ENCODE data around the gene GPR161.
A peak's percentile ranks its signal among the peaks of the same experiment; 100 is the strongest.
"Not testable (repeated sequence)": the region's sequence is repeated elsewhere in the genome, so short reads cannot be mapped to it uniquely, and the experiment has no call there.

Gene GPR161

DNA sequence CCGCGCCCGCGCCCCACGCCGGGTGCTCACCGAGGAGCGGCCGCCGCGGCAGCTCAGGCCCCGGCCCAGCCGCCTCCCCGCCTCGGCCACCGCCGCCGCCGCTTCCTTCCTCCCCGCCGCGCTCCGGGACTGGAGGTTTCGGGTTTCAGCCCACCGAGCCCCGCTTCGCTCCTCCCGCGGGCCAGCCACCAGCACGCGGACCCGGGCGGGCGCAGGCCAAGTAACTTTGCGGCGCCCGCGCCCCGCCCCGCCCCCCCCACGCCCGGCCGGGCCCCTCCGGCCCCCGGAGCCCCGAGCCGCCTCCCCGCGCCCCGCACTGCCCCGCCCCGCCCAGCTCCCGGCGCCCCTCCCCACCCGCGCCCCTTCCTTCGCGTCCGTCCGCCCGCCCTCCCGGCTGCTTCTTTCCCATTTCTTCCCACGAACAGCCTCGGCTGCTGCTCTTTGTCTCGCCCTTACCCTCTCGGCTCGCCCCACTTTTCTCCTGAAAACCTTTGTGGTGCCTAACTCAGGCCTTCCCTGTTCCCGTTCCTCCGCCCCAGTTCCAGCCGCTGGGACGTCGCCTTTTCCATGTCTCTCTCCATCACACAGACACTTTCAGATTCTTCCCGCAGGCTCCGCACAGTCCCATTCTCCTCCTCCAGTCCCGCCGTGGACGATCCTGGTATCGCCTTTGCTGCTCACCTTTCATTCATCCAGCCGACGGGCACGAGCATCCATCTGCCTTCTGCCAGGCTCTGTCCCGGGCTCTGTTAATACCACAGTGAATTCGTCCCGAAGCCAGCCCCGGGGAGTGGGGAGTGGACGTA, at the start of gene GPR161:
Gene GPR161 (minus strand): TSS at position 222 of the 806 bp plus-strand sequence. CDS start 32,080 bp downstream, outside the sequence.
- POLR2A ChIA-PET, result interaction anchor here (1.0 to 1.6 kb wide), 2 partner anchors 9 to 15 kb away, joined by 3 to 4 read pairs; no protein-coding TSS in a partner anchor
- TF ChIP-seq L3MBTL2 (conservative IDR thresholded peaks at IDR 0.05) (peak; percentile 72), ZNF384 (IDR thresholded peaks at IDR 0.05) (no peak), CTBP1 (IDR thresholded peaks at IDR 0.05; ENCODE audit: borderline replicate concordance) (peak; percentile 47; the same call in 1 of the 2 replicates)
- CTCF ChIA-PET, result interaction anchor here (2.8 kb wide), 1 partner anchor 8 kb away, joined by 12 read pairs; no protein-coding TSS in a partner anchor
- DNase-seq (ENCODE audit: extremely low spot score), result peak; percentile 63

- POLR2A ChIA-PET; DNase-seq (ENCODE audit: extremely low spot score): not testable (repeated sequence)
- CTCF ChIA-PET, result interaction anchor here (1.1 kb wide), 1 partner anchor 45 kb away, joined by 3 read pairs; the partner anchor contains the start of gene SFT2D2
- TF ChIP-seq ELF4 (IDR thresholded peaks at IDR 0.05), result peak; percentile 89
These were observed 44.5 kb upstream of the GPR161 start for GRCh38 chr1:168181063-168181720.

GRCh38 chr1:168180148-168180524, 43.4 kb upstream of the GPR161 start:
- POLR2A ChIA-PET, result no interaction called here
- DNase-seq (ENCODE audit: extremely low spot score), result no peak
- TF ChIP-seq NFRKB (IDR thresholded peaks at IDR 0.05) (no peak), FOXA1 (IDR thresholded peaks at IDR 0.05) (no peak), FOXK2 (IDR thresholded peaks at IDR 0.05) (no peak), ZNF384 (IDR thresholded peaks at IDR 0.05) (no peak), CTBP1 (IDR thresholded peaks at IDR 0.05; ENCODE audit: borderline replicate concordance) (no peak), FOXM1 (IDR thresholded peaks at IDR 0.05; ENCODE audit: borderline replicate concordance) (no peak), SP1 (IDR thresholded peaks at IDR 0.05) (no peak), SUZ12 (IDR thresholded peaks at IDR 0.05) (no peak), L3MBTL2 (conservative IDR thresholded peaks at IDR 0.05) (no peak), TARDBP (IDR thresholded peaks at IDR 0.05) (no peak), HDGF (IDR thresholded peaks at IDR 0.05; ENCODE audit: borderline replicate concordance) (no peak), PKNOX1 (IDR thresholded peaks at IDR 0.05) (no peak), LEF1 (IDR thresholded peaks at IDR 0.05; ENCODE audit: borderline replicate concordance) (no peak), ARNT (IDR thresholded peaks at IDR 0.05) (no peak), ELF4 (IDR thresholded peaks at IDR 0.05) (no peak), BHLHE40 (IDR thresholded peaks at IDR 0.05; ENCODE audit: borderline replicate concordance) (no peak)
- CTCF ChIA-PET, result interaction anchor here (0.9 to 1.1 kb wide), 3 partner anchors 10 to 46 kb away, joined by 3 read pairs; partner anchors contain the start of gene SFT2D2

DNA sequence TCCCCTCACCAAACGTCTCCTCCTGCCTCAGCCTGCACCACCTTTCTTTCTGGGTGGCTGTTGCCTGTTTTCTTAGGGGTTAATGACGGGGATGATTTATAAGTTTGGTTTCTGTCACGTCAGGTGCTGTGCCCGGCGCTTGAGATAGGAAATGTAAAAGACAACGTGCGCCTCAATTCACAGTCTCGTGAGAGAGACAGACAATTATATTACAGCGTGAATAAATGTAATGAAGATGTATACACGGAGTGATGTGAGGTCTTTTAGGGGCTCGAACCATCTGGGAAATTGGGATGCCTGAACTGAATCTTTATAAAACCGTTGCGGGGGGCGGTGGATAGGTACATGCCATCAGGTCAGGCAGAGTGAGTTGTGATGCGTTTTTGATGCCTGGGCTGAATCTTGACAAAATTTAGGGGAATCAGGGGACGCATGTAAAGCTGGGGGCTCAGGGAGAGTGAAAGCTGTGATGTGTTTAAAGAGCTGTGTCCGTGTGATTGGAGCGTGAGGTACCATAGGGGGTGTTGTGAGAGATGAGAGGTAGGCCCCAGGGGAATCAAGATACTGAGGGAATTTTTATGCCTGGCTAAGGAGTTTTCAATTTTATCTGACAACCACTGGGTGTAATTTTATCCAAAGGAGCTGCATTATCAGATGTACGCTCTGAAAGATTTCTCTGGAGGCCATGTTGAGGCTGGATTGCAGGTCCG, 42.9 kb upstream of the GPR161 start:
- CTCF ChIA-PET, result interaction anchor here (0.9 to 1.6 kb wide), 3 partner anchors 8 to 11 kb away, joined by 3 to 6 read pairs (median 3); no protein-coding TSS in a partner anchor
- peak; percentile 26 for DNase-seq (ENCODE audit: extremely low spot score)
- POLR2A ChIA-PET, result no interaction called here
- TF ChIP-seq PKNOX1 (IDR thresholded peaks at IDR 0.05) (peak; percentile 35), ARNT (IDR thresholded peaks at IDR 0.05) (no peak), FOXK2 (IDR thresholded peaks at IDR 0.05) (no peak), LEF1 (IDR thresholded peaks at IDR 0.05; ENCODE audit: borderline replicate concordance) (no peak), FOXA1 (IDR thresholded peaks at IDR 0.05) (no peak), HDGF (IDR thresholded peaks at IDR 0.05; ENCODE audit: borderline replicate concordance) (no peak), ZNF384 (IDR thresholded peaks at IDR 0.05) (no peak)

DNA sequence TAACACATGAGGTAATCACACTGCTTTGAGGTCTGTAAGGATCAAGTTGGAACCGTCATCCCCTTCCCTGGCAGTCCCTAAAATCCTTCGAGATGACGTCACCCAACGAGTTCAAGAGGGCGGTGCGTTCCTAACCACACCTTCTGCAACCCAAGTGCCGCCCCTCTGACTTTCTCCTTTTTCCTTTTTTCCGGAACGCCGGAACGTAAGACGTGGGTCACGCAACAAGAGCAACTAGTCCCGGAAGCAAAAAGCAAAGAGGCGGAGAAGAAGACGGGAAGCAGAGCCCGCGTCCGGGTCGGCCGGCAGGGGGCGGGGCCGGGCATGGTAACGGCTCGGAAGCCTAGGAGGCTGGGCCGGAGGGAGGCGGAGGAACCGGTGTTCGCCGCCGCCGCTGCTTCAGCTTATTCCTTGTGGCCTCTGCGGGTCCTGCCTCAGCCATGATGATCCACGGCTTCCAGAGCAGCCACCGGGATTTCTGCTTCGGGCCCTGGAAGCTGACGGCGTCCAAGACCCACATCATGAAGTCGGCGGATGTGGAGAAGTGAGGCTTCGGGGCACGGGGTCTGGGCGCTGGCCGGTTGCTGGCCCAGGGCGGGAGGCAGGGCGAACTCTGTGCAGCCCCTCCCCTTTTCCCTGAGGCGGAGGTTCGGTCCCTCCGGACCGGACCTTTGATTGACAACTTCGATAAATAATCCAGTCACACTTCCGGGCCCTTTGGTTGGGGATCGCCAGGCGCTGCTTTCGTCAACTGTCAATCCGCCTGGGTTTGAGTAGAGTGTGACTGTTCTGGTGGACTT, 42.1 kb upstream of the GPR161 start, which contains the start of gene TIPRL:
Gene TIPRL (plus strand): TSS at position 325 of the 800 bp plus-strand sequence. CDS start 116 bp downstream, at position 441.
- POLR2A ChIA-PET, result no interaction called here
- peak; percentile 93 for DNase-seq (ENCODE audit: extremely low spot score)
- TF ChIP-seq FOXK2 (IDR thresholded peaks at IDR 0.05), result no peak
- peak; percentile 85; the same call in 1 of the 2 replicates for TF ChIP-seq HDGF (IDR thresholded peaks at IDR 0.05; ENCODE audit: borderline replicate concordance)
- TF ChIP-seq ELF4 (IDR thresholded peaks at IDR 0.05), result peak; percentile 63
- no peak for TF ChIP-seq SP1 (IDR thresholded peaks at IDR 0.05)
- no peak for TF ChIP-seq LEF1 (IDR thresholded peaks at IDR 0.05; ENCODE audit: borderline replicate concordance)
- TF ChIP-seq SUZ12 (IDR thresholded peaks at IDR 0.05), result no peak
- peak; percentile 93 for TF ChIP-seq PKNOX1 (IDR thresholded peaks at IDR 0.05)
- CTCF ChIA-PET, result interaction anchor here (1.6 kb wide), 1 partner anchor 9 kb away, joined by 6 read pairs; no protein-coding TSS in a partner anchor

Data from HEK293T (cell line).